SU-DHL-6 (cell line): Measurements from ENCODE around the gene ATG9B.

Source experiments
- CTCF ChIP-seq: fragments of 200-600 bp; sonication (generic); IDR thresholded peaks from one replicate; pipeline ENCODE4 v1.5.1; 2017; ENCODE audit warnings: antibody characterized with exemption, mild to moderate bottlenecking, low read length, moderate library complexity; ENCODE audit not compliant: insufficient read depth, poor library complexity, severe bottlenecking
- EZH2phosphoT487 ChIP-seq: fragments of 200-600 bp; sonication (generic), shearing (Covaris generic); conservative IDR thresholded peaks from 2 replicates; pipeline ENCODE4 v1.6.1; 2018; ENCODE audit warnings: mild to moderate bottlenecking, antibody characterized with exemption, low read length, moderate library complexity, mixed read lengths

GRCh38 chr7:151069841-151070573, 45.7 kb upstream of the ATG9B start:
- TF ChIP-seq CTCF (no peak), EZH2phosphoT487 (no peak)
